IgD-negative memory B cell (primary cell): ENCODE measurements around the gene HSPBAP1. TPM values are rescaled to one million over a fixed set of nuclear protein-coding genes. Genes with fewer than 3 reads are reported as not detected.
A peak's percentile ranks its signal among the peaks of the same experiment; 100 is the strongest.

Experiments
- H3K27ac Mint-ChIP-seq, 3 donors: one replicate each; pipeline ENCODE4 v1.8.0; 2020 to 2022; ENCODE audit warnings: mild to moderate bottlenecking in 3 of 3, mixed read lengths in 3 of 3, moderate library complexity in 1 of 3
- H3K27me3 Mint-ChIP-seq: one replicate; pipeline ENCODE4 v1.8.0; 2021; ENCODE audit warnings: mixed read lengths
- H3K36me3 Mint-ChIP-seq: one replicate; pipeline ENCODE4 v1.8.0; 2020; ENCODE audit warnings: mild to moderate bottlenecking, mixed read lengths
- H3K4me1 Mint-ChIP-seq, 3 donors: one replicate each; pipeline ENCODE4 v1.8.0; 2020 to 2022; ENCODE audit warnings: mixed read lengths in 3 of 3, mild to moderate bottlenecking in 1 of 3
- H3K4me3 Mint-ChIP-seq, 4 donors: one replicate each; pipeline ENCODE4 v1.8.0; 2020 to 2022; ENCODE audit warnings: mild to moderate bottlenecking in 4 of 4, mixed read lengths in 4 of 4, moderate library complexity in 3 of 4
- H3K9me3 Mint-ChIP-seq, 3 donors: one replicate each; pipeline ENCODE4 v1.8.0; 2020 to 2021; ENCODE audit warnings: mixed read lengths in 3 of 3, mild to moderate bottlenecking in 1 of 3
- polyA plus RNA-seq: library from polyadenylated mRNA; unstranded; fragments of 300-500 nt; fragmentation: Illumina TruSeq; gene quantifications from one replicate; pipeline ENCODE4 v1.2.3, GENCODE V29; 2021

Gene HSPBAP1, protein sequence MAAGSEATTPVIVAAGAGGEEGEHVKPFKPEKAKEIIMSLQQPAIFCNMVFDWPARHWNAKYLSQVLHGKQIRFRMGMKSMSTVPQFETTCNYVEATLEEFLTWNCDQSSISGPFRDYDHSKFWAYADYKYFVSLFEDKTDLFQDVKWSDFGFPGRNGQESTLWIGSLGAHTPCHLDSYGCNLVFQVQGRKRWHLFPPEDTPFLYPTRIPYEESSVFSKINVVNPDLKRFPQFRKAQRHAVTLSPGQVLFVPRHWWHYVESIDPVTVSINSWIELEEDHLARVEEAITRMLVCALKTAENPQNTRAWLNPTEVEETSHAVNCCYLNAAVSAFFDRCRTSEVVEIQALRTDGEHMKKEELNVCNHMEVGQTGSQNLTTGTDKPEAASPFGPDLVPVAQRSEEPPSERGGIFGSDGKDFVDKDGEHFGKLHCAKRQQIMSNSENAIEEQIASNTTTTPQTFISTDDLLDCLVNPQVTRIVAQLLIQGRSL
- 8.8 TPM for polyA plus RNA-seq

GRCh38 chr3:122793568-122794416 is at the start of gene HSPBAP1:
Gene HSPBAP1, minus strand, starts transcription at chr3:122793831. Its CDS starts 151 bp downstream, at chr3:122793680.
- H3K9me3 Mint-ChIP-seq: no peaks in the 10 kb centered on the region

GRCh38 chr3:122835590-122835989 is 42.0 kb upstream of the HSPBAP1 start:
- H3K9me3 Mint-ChIP-seq: peaks cover 0 to 3% (median 2%) of the 10 kb centered on the region in 3 donors
- H3K4me1 Mint-ChIP-seq: peaks cover 0 to 1% (median 0%) of the 10 kb centered on the region in 3 donors
- no peak overlapping the region for H3K27ac Mint-ChIP-seq
- peaks cover 5% of the 10 kb centered on the region for H3K36me3 Mint-ChIP-seq
- no peaks in the 10 kb centered on the region for H3K27me3 Mint-ChIP-seq
- H3K4me3 Mint-ChIP-seq: no peak overlapping the region

More at GRCh38 chr3:122793568-122794416, at the start of gene HSPBAP1:
- Mint-ChIP-seq H3K4me3 (peak within 1 kb of the TSS in 1 of 4 donors; percentile 91), H3K27ac (peak within 1 kb of the TSS in 2 of 3 donors; percentile 98 to 99), H3K36me3 (no peaks in the 10 kb centered on the region), H3K4me1 (peaks cover 19 to 33% (median 23%) of the 10 kb centered on the region in 3 donors), H3K27me3 (no peaks in the 10 kb centered on the region)

DNA sequence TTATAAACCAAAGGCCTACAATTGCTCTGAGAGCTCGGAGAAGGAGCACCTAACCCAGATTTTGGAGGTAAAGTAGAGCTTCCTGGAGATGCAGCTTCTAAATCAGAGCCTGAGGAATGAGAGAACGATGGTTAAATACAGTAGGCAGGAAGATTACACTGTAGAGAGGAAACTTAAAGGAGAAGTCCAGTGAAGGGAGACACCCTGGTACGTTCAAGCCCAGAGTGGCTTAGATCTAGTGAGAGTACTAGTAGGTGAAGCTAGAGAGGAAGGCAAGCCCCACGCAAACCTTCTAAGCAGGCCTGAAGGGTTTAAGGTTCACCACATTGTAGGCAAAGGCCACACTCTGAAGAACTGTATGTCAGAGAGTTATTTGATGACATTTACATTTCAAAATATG is 34.6 kb upstream of the HSPBAP1 start:
- Mint-ChIP-seq H3K36me3 (peaks cover 15% of the 10 kb centered on the region), H3K9me3 (no peaks in the 10 kb centered on the region), H3K27ac (no peak overlapping the region), H3K4me1 (peaks cover 0 to 3% (median 0%) of the 10 kb centered on the region in 3 donors), H3K27me3 (no peaks in the 10 kb centered on the region), H3K4me3 (no peak overlapping the region)

GRCh38 chr3:122826278-122826677 is 32.6 kb upstream of the HSPBAP1 start:
- peaks cover 0 to 4% (median 0%) of the 10 kb centered on the region in 3 donors for H3K4me1 Mint-ChIP-seq
- H3K36me3 Mint-ChIP-seq: peaks cover 14% of the 10 kb centered on the region
- no peaks in the 10 kb centered on the region for H3K9me3 Mint-ChIP-seq
- H3K27me3 Mint-ChIP-seq: no peaks in the 10 kb centered on the region
- no peak overlapping the region for H3K4me3 Mint-ChIP-seq
- no peak overlapping the region for H3K27ac Mint-ChIP-seq

DNA sequence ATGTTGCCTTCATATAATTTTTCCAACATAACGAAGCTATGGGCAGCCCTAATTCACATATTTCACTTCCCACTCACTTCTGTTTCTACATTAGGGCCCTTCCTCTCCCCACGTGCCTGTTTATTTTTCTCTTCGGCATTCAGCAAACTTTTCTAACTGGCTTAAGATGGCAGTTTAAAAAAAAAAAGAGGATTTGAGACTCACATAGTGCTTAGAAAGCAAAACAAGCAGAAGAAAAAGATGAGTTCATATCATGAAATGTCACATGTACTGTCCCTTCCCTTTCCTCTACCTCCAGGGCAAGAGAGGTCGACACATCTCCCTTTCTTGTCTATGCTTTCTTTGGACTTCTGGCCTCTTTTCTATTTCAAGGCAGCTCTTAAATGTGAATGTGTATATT is 31.8 kb upstream of the HSPBAP1 start:
- Mint-ChIP-seq H3K9me3 (no peaks in the 10 kb centered on the region), H3K36me3 (peaks cover 14% of the 10 kb centered on the region), H3K27me3 (no peaks in the 10 kb centered on the region), H3K27ac (no peak overlapping the region), H3K4me1 (peaks cover 0 to 4% (median 0%) of the 10 kb centered on the region in 3 donors), H3K4me3 (no peak overlapping the region)

GRCh38 chr3:122824465-122825381 is 31.1 kb upstream of the HSPBAP1 start:
- H3K4me3 Mint-ChIP-seq: no peak overlapping the region

DNA sequence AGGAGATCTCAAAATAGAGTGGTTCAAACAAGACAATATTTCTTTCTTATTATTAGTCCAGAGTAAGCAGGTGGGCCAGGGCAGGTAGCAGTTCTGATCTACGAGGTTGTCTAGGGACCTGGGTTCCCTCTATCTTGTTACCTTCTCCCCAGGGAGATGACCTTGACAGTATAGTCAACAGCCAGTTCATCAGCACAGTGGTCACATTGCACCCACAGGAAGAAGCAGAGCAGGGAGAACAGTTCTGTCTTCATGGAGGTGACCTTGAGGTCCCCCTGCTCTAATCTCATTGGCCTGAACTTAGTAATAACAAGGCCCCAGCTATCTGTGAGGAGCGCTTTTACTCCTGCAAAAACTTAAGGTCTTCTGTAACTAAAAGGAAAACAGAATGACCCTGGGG is 23.0 kb upstream of the HSPBAP1 start:
- peaks cover 5% of the 10 kb centered on the region for H3K36me3 Mint-ChIP-seq

More at GRCh38 chr3:122824465-122825381, 31.1 kb upstream of the HSPBAP1 start:
- Mint-ChIP-seq H3K27ac (peak overlapping the region in 1 of 3 donors; percentile 18), H3K9me3 (no peaks in the 10 kb centered on the region), H3K36me3 (peaks cover 13% of the 10 kb centered on the region), H3K27me3 (no peaks in the 10 kb centered on the region), H3K4me1 (peaks cover 0 to 4% (median 0%) of the 10 kb centered on the region in 3 donors)

DNA sequence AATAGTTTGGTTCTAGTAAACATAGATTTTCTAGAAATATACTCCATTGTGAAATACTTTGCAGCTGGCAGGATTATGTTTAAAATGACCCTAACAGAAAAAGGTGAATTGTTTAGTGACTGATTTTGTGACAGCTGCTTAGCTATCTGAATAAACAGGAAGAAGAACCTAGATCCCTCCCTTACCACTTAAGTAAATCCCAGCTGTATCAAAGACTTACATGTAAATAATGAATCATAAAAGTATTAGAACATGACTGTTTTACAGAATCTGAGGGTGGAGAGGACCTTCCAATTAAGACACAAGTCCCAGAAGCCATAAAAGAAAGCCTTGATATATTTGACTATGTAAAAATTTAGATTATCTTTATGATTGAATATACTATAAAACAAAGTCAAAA is 17.1 kb upstream of the HSPBAP1 start:
- no peaks in the 10 kb centered on the region for H3K9me3 Mint-ChIP-seq
- no peak overlapping the region for H3K27ac Mint-ChIP-seq
- no peaks in the 10 kb centered on the region for H3K27me3 Mint-ChIP-seq
- no peaks in the 10 kb centered on the region for H3K4me1 Mint-ChIP-seq
- peaks cover 16% of the 10 kb centered on the region for H3K36me3 Mint-ChIP-seq
- no peak overlapping the region for H3K4me3 Mint-ChIP-seq

More for the DNA sequence above, 23.0 kb upstream of the HSPBAP1 start:
- Mint-ChIP-seq H3K4me1 (peaks cover 0 to 2% (median 0%) of the 10 kb centered on the region in 3 donors), H3K27ac (no peak overlapping the region), H3K9me3 (no peaks in the 10 kb centered on the region), H3K27me3 (no peaks in the 10 kb centered on the region), H3K4me3 (no peak overlapping the region)

DNA sequence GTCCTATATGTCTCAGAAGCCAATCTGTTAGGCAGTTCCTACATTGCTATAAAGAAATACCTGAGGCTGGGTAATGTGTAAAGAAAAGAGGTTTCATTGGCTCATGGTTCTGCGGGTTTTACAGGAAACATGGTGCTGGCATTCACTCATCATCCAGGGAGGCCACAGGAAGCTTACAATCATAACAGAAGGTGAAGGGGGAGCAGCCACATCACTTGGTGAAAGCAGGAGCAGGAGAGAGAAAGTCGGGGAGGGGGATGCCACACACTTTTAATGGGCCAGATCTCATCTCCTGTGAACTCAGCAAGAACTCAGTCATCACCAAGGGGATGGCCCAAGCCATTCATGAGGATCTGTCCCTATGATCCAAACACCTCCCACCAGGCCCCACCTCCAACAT is 10.3 kb upstream of the HSPBAP1 start:
- Mint-ChIP-seq H3K4me1 (peaks cover 0 to 2% (median 0%) of the 10 kb centered on the region in 3 donors), H3K27ac (no peak overlapping the region), H3K27me3 (no peaks in the 10 kb centered on the region), H3K9me3 (no peaks in the 10 kb centered on the region), H3K4me3 (no peak overlapping the region), H3K36me3 (peaks cover 11% of the 10 kb centered on the region)

GRCh38 chr3:122802323-122802722 is 8.7 kb upstream of the HSPBAP1 start:
- Mint-ChIP-seq H3K4me1 (peaks cover under 1 to 2% (median 1%) of the 10 kb centered on the region in 3 donors), H3K36me3 (peaks cover 5% of the 10 kb centered on the region), H3K4me3 (peak overlapping the region in 1 of 4 donors; percentile 56), H3K27ac (no peak overlapping the region), H3K9me3 (no peaks in the 10 kb centered on the region), H3K27me3 (no peaks in the 10 kb centered on the region)

DNA sequence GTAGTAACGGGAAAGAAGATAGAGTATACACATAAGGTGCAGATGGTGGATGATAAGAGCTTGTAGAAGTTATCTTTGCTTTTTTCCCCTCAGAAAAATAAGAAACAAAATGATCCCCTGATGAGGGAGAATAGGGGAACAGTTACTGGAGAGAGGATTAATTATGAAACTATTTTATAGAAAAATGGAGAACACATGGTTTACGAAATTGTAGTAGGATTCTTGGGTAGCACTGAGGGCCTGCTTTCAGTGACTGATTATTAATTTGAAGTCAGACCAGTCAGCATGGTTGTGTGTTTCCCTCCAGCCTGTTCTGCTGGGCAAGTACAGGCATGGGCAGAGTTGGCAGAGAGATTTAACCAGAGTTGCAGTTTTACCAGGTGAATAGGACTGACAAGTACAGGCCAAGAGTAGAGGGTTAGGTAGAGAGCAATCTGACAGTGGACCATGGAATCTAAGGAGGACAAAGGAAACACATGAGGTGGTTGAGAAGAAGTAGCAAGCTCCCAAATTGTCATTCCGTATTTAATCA is 7.1 kb upstream of the HSPBAP1 start:
- H3K4me1 Mint-ChIP-seq: peaks cover 6 to 14% (median 13%) of the 10 kb centered on the region in 3 donors
- H3K27me3 Mint-ChIP-seq: no peaks in the 10 kb centered on the region
- peaks cover 5% of the 10 kb centered on the region for H3K36me3 Mint-ChIP-seq
- no peak overlapping the region for H3K27ac Mint-ChIP-seq
- no peak overlapping the region for H3K4me3 Mint-ChIP-seq
- no peaks in the 10 kb centered on the region for H3K9me3 Mint-ChIP-seq

DNA sequence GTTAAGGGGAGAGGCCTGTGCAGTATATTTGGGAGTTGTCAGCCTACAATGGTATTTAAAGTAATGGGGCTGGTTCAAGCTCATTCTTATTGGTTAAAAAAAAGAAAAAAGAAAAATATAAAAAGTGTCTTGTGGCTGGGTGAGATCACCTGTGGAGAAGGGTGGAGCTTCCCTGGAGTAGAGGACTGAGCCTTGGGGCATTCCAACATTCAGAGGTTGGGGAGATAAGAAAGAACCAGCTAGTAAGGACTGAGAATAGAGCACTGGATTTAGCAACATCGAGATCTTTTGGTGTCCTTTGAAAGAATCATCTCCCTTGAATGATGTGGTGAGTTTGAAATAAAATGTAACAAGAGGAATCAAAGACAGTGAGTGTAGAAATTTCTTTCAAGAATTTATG is 6.4 kb upstream of the HSPBAP1 start:
- Mint-ChIP-seq H3K27me3 (no peaks in the 10 kb centered on the region), H3K27ac (no peak overlapping the region), H3K36me3 (peaks cover 3% of the 10 kb centered on the region), H3K9me3 (no peaks in the 10 kb centered on the region), H3K4me1 (peaks cover 6 to 16% (median 15%) of the 10 kb centered on the region in 3 donors), H3K4me3 (no peak overlapping the region)

- Mint-ChIP-seq H3K27ac (no peak overlapping the region), H3K4me3 (no peak overlapping the region), H3K27me3 (no peaks in the 10 kb centered on the region), H3K9me3 (no peaks in the 10 kb centered on the region), H3K36me3 (peaks cover 3% of the 10 kb centered on the region), H3K4me1 (peaks cover 11 to 18% (median 15%) of the 10 kb centered on the region in 3 donors)
These were observed 5.7 kb upstream of the HSPBAP1 start for GRCh38 chr3:122799322-122799721.

DNA sequence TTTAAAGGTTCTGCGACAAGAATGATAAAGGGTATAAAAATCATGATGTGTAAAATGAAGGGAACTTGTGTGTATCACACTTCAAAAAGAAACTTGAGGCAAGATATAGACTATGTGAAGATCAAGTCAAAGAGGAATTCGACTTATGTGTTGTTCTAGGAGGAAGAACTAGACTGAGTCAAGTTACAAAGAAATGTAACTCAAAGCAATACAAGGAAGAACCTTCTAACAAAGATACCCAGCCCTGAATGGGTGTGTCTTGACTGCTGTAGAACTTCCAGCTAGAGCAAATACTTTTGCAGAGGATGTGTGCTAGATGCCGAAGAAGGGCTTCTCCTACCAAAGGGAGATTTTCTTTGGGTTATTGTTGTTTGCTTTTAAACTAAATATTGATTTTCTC is 3.7 kb upstream of the HSPBAP1 start:
- Mint-ChIP-seq H3K4me3 (peak overlapping the region in 1 of 4 donors; percentile 83), H3K36me3 (peaks cover under 1% of the 10 kb centered on the region), H3K9me3 (no peaks in the 10 kb centered on the region), H3K27ac (peak overlapping the region in 1 of 3 donors; percentile 5), H3K4me1 (peaks cover 17 to 25% (median 19%) of the 10 kb centered on the region in 3 donors), H3K27me3 (no peaks in the 10 kb centered on the region)
